HepG2 (cell line): Measurements from ENCODE around the gene RIMBP2. TPM values are rescaled to one million over a fixed set of nuclear protein-coding genes. Genes with fewer than 3 reads are reported as not detected.

ENCODE experiments used
- ATAC-seq: fragments of 200-7000 bp; cut with Tn5 transposase; 3 replicates; pipeline ENCODE4 v1.9.1; 2020; ENCODE audit warnings: mild to moderate bottlenecking, moderate library complexity
- BruUV-seq: library from RNA; stranded (reverse); fragments of 400-500 nt; replicated peaks from 2 replicates; lab custom pipeline; 2021; lab: Mats Ljungman, UMichigan
- CTCF ChIA-PET: fragments of 300-600 bp; formaldehyde crosslinking; extraction: SDS; loops from one replicate; lab custom pipeline; 2021; ENCODE audit warnings: low total read pairs, inconsistent platforms, low intra/inter-chr PET ratio; lab: Yijun Ruan, JAX
- POLR2A ChIA-PET: fragments of 350-600 bp; sonication (Branson Sonifier 250); formaldehyde crosslinking; loops from one replicate; lab custom pipeline; 2020; ENCODE audit warnings: antibody characterized with exemption, inconsistent platforms; lab: Yijun Ruan, JAX
- DNase-seq: peaks from one replicate; pipeline ENCODE4 v3.0.0-alpha.2; 2015; ENCODE audit warnings: low spot score
- FAIRE-seq: peaks from 3 replicates; lab custom pipeline; 2011; peaks lifted over from hg19 to GRCh38; lab: Jason Lieb, UNC
- H2AFZ ChIP-seq: one replicate; pipeline ENCODE4 v1.6.1; 2011; ENCODE audit warnings: low read length, inconsistent platforms
- H3K27ac ChIP-seq: fragments of 300-600 bp; 3 replicates; pipeline ENCODE4 v1.8.0; 2011; ENCODE audit warnings: mixed run types, mild to moderate bottlenecking, mixed read lengths, low read length, inconsistent platforms; ENCODE audit not compliant: insufficient read depth; ENCODE audit errors: extremely low read length
- H3K27me3 ChIP-seq, 2 experiments: fragments of 200-600 bp in 1 of 2; 2 replicates in 1 of 2; 3 replicates in 1 of 2; pipeline versions ENCODE4 v1.6.0 to v1.8.0; 2011; ENCODE audit warnings: low read length in 2 of 2, mild to moderate bottlenecking in 2 of 2, moderate library complexity in 2 of 2, inconsistent platforms in 1 of 2; ENCODE audit not compliant: insufficient read depth in 2 of 2, control insufficient read depth in 1 of 2
- H3K36me3 ChIP-seq, 2 experiments: fragments of 200-600 bp in 1 of 2; replicated peaks in 1 of 2; 2 replicates in 1 of 2; 3 replicates in 1 of 2; pipeline versions ENCODE4 v1.5.1 to v1.8.0; 2011; ENCODE audit warnings: low read length in 2 of 2, inconsistent platforms in 1 of 2; ENCODE audit not compliant: insufficient read depth in 2 of 2, control insufficient read depth in 1 of 2
- H3K4me1 ChIP-seq: 2 replicates; pipeline ENCODE4 v1.5.1; 2012; ENCODE audit warnings: low read length, inconsistent platforms; ENCODE audit not compliant: insufficient read depth
- H3K4me2 ChIP-seq: 2 replicates; pipeline ENCODE4 v1.6.0; 2011; ENCODE audit warnings: low read depth, low read length, inconsistent platforms
- H3K4me3 ChIP-seq, 3 experiments: fragments of 200-600 bp in 1 of 3; sonication (generic), shearing (Covaris generic) in 1 of 3; replicated peaks in 1 of 3; 2 replicates each; pipeline ENCODE4 v1.5.1; 2011 to 2016; ENCODE audit warnings: low read length in 3 of 3, inconsistent platforms in 2 of 3, low read depth in 2 of 3, mild to moderate bottlenecking in 2 of 3, control low read depth in 1 of 3, mixed read lengths in 1 of 3; ENCODE audit not compliant: insufficient read depth in 1 of 3
- H3K79me2 ChIP-seq: one replicate; pipeline ENCODE4 v1.6.1; 2011; ENCODE audit warnings: low read length, inconsistent platforms; ENCODE audit not compliant: insufficient read depth
- H3K9ac ChIP-seq: 2 replicates; pipeline ENCODE4 v1.6.0; 2011; ENCODE audit warnings: mild to moderate bottlenecking, low read depth, low read length, inconsistent platforms; ENCODE audit not compliant: insufficient read depth
- H3K9me3 ChIP-seq: 2 replicates; pipeline ENCODE4 v1.5.1; 2012; ENCODE audit warnings: mild to moderate bottlenecking, low read length
- H4K20me1 ChIP-seq: 2 replicates; pipeline ENCODE4 v1.6.0; 2011; ENCODE audit warnings: inconsistent platforms, mild to moderate bottlenecking, low read length, moderate library complexity; ENCODE audit not compliant: insufficient read depth
- HNRNPUL1 ChIP-seq: fragments of 200-400 bp; formaldehyde crosslinking; IDR thresholded peaks from 2 replicates; pipeline ENCODE4 v1.6.1; 2017; ENCODE audit warnings: low read depth, mild to moderate bottlenecking, low read length, moderate library complexity
- PHF20 ChIP-seq: sonication (generic); formaldehyde crosslinking; IDR thresholded peaks from 2 replicates; pipeline ENCODE4 v1.5.0; 2020; ENCODE audit warnings: mild to moderate bottlenecking, missing genetic modification reagents
- STAG1 ChIP-seq: sonication (generic); formaldehyde crosslinking; IDR thresholded peaks from 2 replicates; pipeline ENCODE4 v1.4.0; 2020; ENCODE audit warnings: missing genetic modification reagents
- WGBS: methylation state at CpG from one replicate; pipeline ENCODE4 v1.1.6; 2017; ENCODE audit warnings: low lambda C conversion rate; 5-methylcytosine and 5-hydroxymethylcytosine counted together
- in situ Hi-C: cut with HindIII; loops from 2 replicates; pipeline ENCODE4 v1.10.0; 2017; ENCODE audit warnings: low pct_unique_long_range_greater_than_20kb; ENCODE audit not compliant: extremely low pct_ligation_motif_present
- intact Hi-C: fragments of 100-400 bp; cut with micrococcal nuclease; formaldehyde crosslinking; loops from one replicate; pipeline ENCODE4 v1.10.0; 2022; ENCODE audit not compliant: unreplicated experiment
- polyA plus RNA-seq, 8 experiments: library from polyadenylated mRNA; depleted of rRNA in 3 of 8; stranded (reverse) in 7 of 8; unstranded in 1 of 8; fragments of >200 nt; fragmentation: Illumina TruSeq in 4 of 8; extraction: Trizol in 4 of 8; gene quantifications; 2 replicates each; pipeline versions ENCODE4 v1.2.1 to v1.2.3, GENCODE V29; 2011 to 2016; ENCODE audit warnings: low read depth in 4 of 8, missing spikeins in 1 of 8, mixed read lengths in 1 of 8; ENCODE audit not compliant: insufficient read depth in 1 of 8
- total RNA-seq, 5 experiments: library from RNA; depleted of rRNA; stranded (reverse); fragments of >200 nt; fragmentation: Illumina TruSeq; extraction: Trizol; gene quantifications; 2 replicates each; pipeline ENCODE4 v1.2.3, GENCODE V29; 2016; ENCODE audit warnings: low read depth in 1 of 5
- TF ChIP-seq, protein P1 (sequence below): sonication (generic); formaldehyde crosslinking; IDR thresholded peaks from 2 replicates; pipeline ENCODE4 v1.8.1; 2023; ENCODE audit warnings: mild to moderate bottlenecking, missing genetic modification reagents, borderline replicate concordance
- TF ChIP-seq, protein P2 (sequence below): sonication (generic); formaldehyde crosslinking; IDR thresholded peaks from 2 replicates; pipeline ENCODE4 v1.5.0; 2020; ENCODE audit warnings: mild to moderate bottlenecking, missing genetic modification reagents, moderate library complexity

Gene RIMBP2
- total and polyA plus RNA-seq, 2 of the 13 experiments (the other 11 are each of a cell fraction or from before 2014, with no cell fraction given), result 0.03 TPM; not detected in 1

DNA sequence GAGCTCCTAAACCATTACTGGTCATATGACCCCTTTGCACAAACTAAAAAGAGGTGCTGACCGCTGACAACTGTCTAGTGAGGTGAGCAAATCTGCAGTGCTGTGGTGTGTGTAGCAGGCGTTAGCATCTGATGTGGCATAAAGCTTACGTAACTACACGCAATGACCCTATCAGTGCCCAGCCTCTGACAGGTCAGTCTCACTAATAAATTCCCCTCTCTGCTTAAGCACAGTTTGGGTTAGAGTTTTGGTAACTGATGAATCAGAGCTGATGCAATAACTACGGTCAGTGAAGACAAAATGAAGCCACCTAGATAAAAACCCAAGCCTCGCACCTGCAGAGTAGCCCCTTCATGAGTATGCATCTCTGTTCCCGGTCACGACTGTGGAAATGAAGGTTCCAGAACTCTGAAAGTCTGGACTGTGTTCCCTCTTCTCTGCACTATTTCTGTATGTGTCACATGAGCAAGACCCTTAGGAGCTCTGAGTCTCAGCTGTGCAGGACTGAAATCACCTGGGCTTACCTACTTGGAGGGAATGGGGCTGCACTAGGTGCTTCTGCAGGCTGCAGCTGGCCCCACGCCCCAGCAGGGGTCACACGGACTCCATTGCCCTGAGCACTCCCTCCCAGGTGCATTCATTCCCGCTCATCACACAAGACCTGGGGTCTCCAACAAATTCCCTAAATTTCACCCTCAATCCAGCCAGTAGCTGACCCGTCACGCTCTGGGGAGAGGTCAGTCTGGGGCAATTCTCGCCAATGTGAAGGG, 54.4 kb downstream of the RIMBP2 start:
- FAIRE-seq, result no peak
- 18% methylated on average over 14 of the region's 14 CpGs for WGBS

More for the DNA sequence above, 54.4 kb downstream of the RIMBP2 start:
- Histone ChIP-seq H3K4me3 (no peak overlapping the region), H4K20me1 (no peaks in the 10 kb centered on the region), H3K79me2 (no peaks in the 10 kb centered on the region), H3K27ac (no peak overlapping the region), H3K9ac (no peak overlapping the region), H3K4me1 (no peaks in the 10 kb centered on the region), H3K36me3 (no peaks in the 10 kb centered on the region), H3K27me3 (peaks cover 3 to 13% of the 10 kb centered on the region in 2 experiments; a peak in 3 of 5 replicates), H3K4me2 (no peak overlapping the region), H3K9me3 (no peaks in the 10 kb centered on the region), H2AFZ (no peak overlapping the region)
- ChIA-PET POLR2A (no interaction called here), CTCF (no interaction called here)
- BruUV-seq, result no TSS peak
- ATAC-seq, result peak; percentile 81
- in situ Hi-C loops, result no loop called here
- DNase-seq, result peak; percentile 7
- intact Hi-C loops, result loop anchor here (5.0 kb wide), 1 partner anchor 86 kb away; no protein-coding TSS in a partner anchor
- peak; percentile 48 for TF ChIP-seq STAG1 (CRISPR knock-in tag)
- TF ChIP-seq HNRNPUL1, result no peak
- TF ChIP-seq, protein P1, sequence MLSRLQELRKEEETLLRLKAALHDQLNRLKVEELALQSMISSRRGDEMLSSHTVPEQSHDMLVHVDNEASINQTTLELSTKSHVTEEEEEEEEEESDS (CRISPR knock-in tag), result no peak
- TF ChIP-seq, protein P2, sequence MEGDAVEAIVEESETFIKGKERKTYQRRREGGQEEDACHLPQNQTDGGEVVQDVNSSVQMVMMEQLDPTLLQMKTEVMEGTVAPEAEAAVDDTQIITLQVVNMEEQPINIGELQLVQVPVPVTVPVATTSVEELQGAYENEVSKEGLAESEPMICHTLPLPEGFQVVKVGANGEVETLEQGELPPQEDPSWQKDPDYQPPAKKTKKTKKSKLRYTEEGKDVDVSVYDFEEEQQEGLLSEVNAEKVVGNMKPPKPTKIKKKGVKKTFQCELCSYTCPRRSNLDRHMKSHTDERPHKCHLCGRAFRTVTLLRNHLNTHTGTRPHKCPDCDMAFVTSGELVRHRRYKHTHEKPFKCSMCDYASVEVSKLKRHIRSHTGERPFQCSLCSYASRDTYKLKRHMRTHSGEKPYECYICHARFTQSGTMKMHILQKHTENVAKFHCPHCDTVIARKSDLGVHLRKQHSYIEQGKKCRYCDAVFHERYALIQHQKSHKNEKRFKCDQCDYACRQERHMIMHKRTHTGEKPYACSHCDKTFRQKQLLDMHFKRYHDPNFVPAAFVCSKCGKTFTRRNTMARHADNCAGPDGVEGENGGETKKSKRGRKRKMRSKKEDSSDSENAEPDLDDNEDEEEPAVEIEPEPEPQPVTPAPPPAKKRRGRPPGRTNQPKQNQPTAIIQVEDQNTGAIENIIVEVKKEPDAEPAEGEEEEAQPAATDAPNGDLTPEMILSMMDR, result peak; percentile 52
- TF ChIP-seq PHF20 (CRISPR knock-in tag), result no peak
- TF ChIP-seq, all 625 proteins: peak for 2
